GM18909 (cell line): Measurements from ENCODE around the gene RNF217.
A peak's percentile ranks its signal among the peaks of the same experiment; 100 is the strongest.
"Not testable (repeated sequence)": the region's sequence is repeated elsewhere in the genome, so short reads cannot be mapped to it uniquely, and the experiment has no call there.

Experiments used
- ATAC-seq: cut with Tn5 transposase; IDR thresholded peaks from one replicate; pipeline ENCODE4 v1.9.1; 2021; ENCODE audit warnings: mild to moderate bottlenecking; ENCODE audit not compliant: unreplicated experiment, poor library complexity

The RNF217 gene

GRCh38 chr6:124962639-124963415 is 590 bp downstream of the RNF217 start:
- ATAC-seq = peak; percentile 46

GRCh38 chr6:124963416-124963785 is 1.2 kb downstream of the RNF217 start:
- no peak for ATAC-seq

- no peak for ATAC-seq
Observed at GRCh38 chr6:124963831-124964763, 1.9 kb downstream of the RNF217 start.

GRCh38 chr6:124964764-124965105 is 2.5 kb downstream of the RNF217 start:
- no peak for ATAC-seq

GRCh38 chr6:124965424-124965850 is 3.2 kb downstream of the RNF217 start:
- ATAC-seq = not testable (repeated sequence)

- ATAC-seq = no peak
Observed at GRCh38 chr6:124967444-124967843, 5.2 kb downstream of the RNF217 start.

GRCh38 chr6:124968401-124968800 is 6.2 kb downstream of the RNF217 start:
- no peak for ATAC-seq

GRCh38 chr6:124970243-124970642 is 8.0 kb downstream of the RNF217 start:
- ATAC-seq = no peak

GRCh38 chr6:124970763-124971162 is 8.5 kb downstream of the RNF217 start:
- no peak for ATAC-seq

- ATAC-seq = no peak
Observed at GRCh38 chr6:124973780-124974179, 11.5 kb downstream of the RNF217 start.

- ATAC-seq = no peak
Observed at GRCh38 chr6:124974771-124975377, 12.6 kb downstream of the RNF217 start.

GRCh38 chr6:124977067-124977908 is 15.1 kb downstream of the RNF217 start:
- peak; percentile 52 for ATAC-seq

GRCh38 chr6:124978451-124979293 is 16.4 kb downstream of the RNF217 start:
- no peak for ATAC-seq

GRCh38 chr6:124979294-124979678 is 17.0 kb downstream of the RNF217 start:
- ATAC-seq = no peak

GRCh38 chr6:124982669-124983068 is 20.4 kb downstream of the RNF217 start:
- ATAC-seq = no peak

GRCh38 chr6:124983383-124984083 is 21.3 kb downstream of the RNF217 start:
- peak; percentile 81 for ATAC-seq

GRCh38 chr6:124984668-124985338 is 22.6 kb downstream of the RNF217 start:
- no peak for ATAC-seq

- ATAC-seq = no peak
Observed at GRCh38 chr6:124986164-124986563, 23.9 kb downstream of the RNF217 start.
